GM21619 (cell line): ENCODE results near the gene HOXB1.

Experiments
- ATAC-seq: cut with Tn5 transposase; IDR thresholded peaks from one replicate; pipeline ENCODE4 v1.9.1; 2021; ENCODE audit not compliant: unreplicated experiment

Gene HOXB1

GRCh38 chr17:48555258-48556228 is 24.7 kb upstream of the HOXB1 start:
- ATAC-seq: no peak

GRCh38 chr17:48554412-48555257 is 23.8 kb upstream of the HOXB1 start:
- no peak for ATAC-seq

- no peak for ATAC-seq
These were observed 23.0 kb upstream of the HOXB1 start for GRCh38 chr17:48553826-48554225.

GRCh38 chr17:48553190-48553547 is 22.4 kb upstream of the HOXB1 start:
- ATAC-seq: no peak

GRCh38 chr17:48552466-48553189 is 21.8 kb upstream of the HOXB1 start:
- no peak for ATAC-seq

- ATAC-seq: no peak
These were observed 21.0 kb upstream of the HOXB1 start for GRCh38 chr17:48551596-48552465.

GRCh38 chr17:48551214-48551555 is 20.4 kb upstream of the HOXB1 start:
- no peak for ATAC-seq

GRCh38 chr17:48550502-48551213 is 19.8 kb upstream of the HOXB1 start:
- no peak for ATAC-seq

GRCh38 chr17:48549914-48550501 is 19.2 kb upstream of the HOXB1 start:
- ATAC-seq: no peak

GRCh38 chr17:48549281-48549630 is 18.4 kb upstream of the HOXB1 start:
- no peak for ATAC-seq

GRCh38 chr17:48548523-48549280 is 17.9 kb upstream of the HOXB1 start:
- ATAC-seq: no peak

- ATAC-seq: no peak
These were observed 17.2 kb upstream of the HOXB1 start for GRCh38 chr17:48547808-48548522.

GRCh38 chr17:48546924-48547807 is 16.4 kb upstream of the HOXB1 start:
- ATAC-seq: no peak

- ATAC-seq: no peak
These were observed 15.5 kb upstream of the HOXB1 start for GRCh38 chr17:48546137-48546923.

GRCh38 chr17:48545539-48545938 is 14.7 kb upstream of the HOXB1 start:
- no peak for ATAC-seq

GRCh38 chr17:48545022-48545375 is 14.2 kb upstream of the HOXB1 start, which contains the start of gene HOXB2:
TSS of gene HOXB2 (minus strand) at chr17:48545109. CDS start at chr17:48544911, 198 bp downstream.
- ATAC-seq: no peak
